Heart left ventricle (tissue), 16 donors: ENCODE measurements around the gene MTHFR. TPM values are rescaled to one million over a fixed set of nuclear protein-coding genes. Genes with fewer than 3 reads are reported as not detected.

Experiments used
- ATAC-seq, 4 donors: fragments of 200-7000 bp; cut with Tn5 transposase; one replicate each; pipeline ENCODE4 v1.9.1; 2020 to 2022; ENCODE audit warnings: moderate library complexity in 4 of 4, mild to moderate bottlenecking in 3 of 4, moderate number of reproducible peaks in 1 of 4
- DNase-seq, 5 donors: peaks; one replicate each; pipeline ENCODE4 v3.0.0-alpha.2; 2020
- H3K27ac ChIP-seq, 12 donors: fragments of 200-600 bp; sonication (generic) in 4 of 12; one replicate each; pipeline versions ENCODE4 v1.5.0 to v1.8.0; 2016 to 2022; ENCODE audit warnings: mild to moderate bottlenecking in 2 of 12
- H3K27me3 ChIP-seq, 9 donors: fragments of 200-600 bp; sonication (generic) in 2 of 9; one replicate each; pipeline versions ENCODE4 v1.5.1 to v1.8.0; 2016 to 2022; ENCODE audit warnings: mild to moderate bottlenecking in 3 of 9
- H3K36me3 ChIP-seq, 9 donors: fragments of 200-600 bp; sonication (generic) in 2 of 9; one replicate each; pipeline versions ENCODE4 v1.5.0 to v1.8.0; 2018 to 2022; ENCODE audit warnings: mild to moderate bottlenecking in 2 of 9
- H3K4me1 ChIP-seq, 12 donors: fragments of 200-600 bp; sonication (generic) in 4 of 12; one replicate each; pipeline versions ENCODE4 v1.5.0 to v1.8.0; 2016 to 2022; ENCODE audit warnings: mild to moderate bottlenecking in 3 of 12
- H3K4me3 ChIP-seq, 12 donors: fragments of 200-600 bp; sonication (generic) in 4 of 12; one replicate each; pipeline versions ENCODE4 v1.5.0 to v1.8.0; 2017 to 2022; ENCODE audit warnings: mild to moderate bottlenecking in 9 of 12, moderate library complexity in 4 of 12
- H3K9me3 ChIP-seq, 12 donors: fragments of 200-600 bp; sonication (generic) in 4 of 12; one replicate each; pipeline versions ENCODE4 v1.5.0 to v1.8.0; 2016 to 2022; ENCODE audit warnings: mild to moderate bottlenecking in 1 of 12
- CTCF ChIP-seq, 12 donors: fragments of 200-600 bp; sonication (generic) in 4 of 12; IDR thresholded peaks; one replicate each; pipeline versions ENCODE4 v1.5.0 to v1.8.0; 2018 to 2022; ENCODE audit warnings: antibody characterized with exemption in 12 of 12, mild to moderate bottlenecking in 5 of 12
- POLR2A ChIP-seq, 2 donors: fragments of 450-650 bp; IDR thresholded peaks; one replicate each; pipeline ENCODE4 v1.6.1; 2017; ENCODE audit warnings: antibody characterized with exemption in 2 of 2, mild to moderate bottlenecking in 2 of 2, moderate library complexity in 2 of 2
- WGBS, 4 donors: extraction: QIAGEN DNeasy Blood & Tissue Kit in 2 of 4; methylation state at CpG; one replicate each; pipeline versions ENCODE4 v1.1.5 to v1.1.7; 2013 to 2018; 5-methylcytosine and 5-hydroxymethylcytosine counted together
- intact Hi-C, 10 donors: fragments of 100-400 bp; cut with DNase I; formaldehyde crosslinking; loops; one replicate each; pipeline versions ENCODE4 v1.11.1 to v1.14.2; 2022
- polyA plus RNA-seq, 2 donors: library from polyadenylated mRNA; stranded (reverse); fragments of 200-250 nt; gene quantifications; one replicate each; pipeline ENCODE4 v1.2.3, GENCODE V29; 2013
- total RNA-seq, 9 donors: library from RNA; depleted of rRNA in 2 of 9; stranded (reverse); fragments of >200 nt in 2 of 9; fragmentation: NEBNext Ultra II Directional in 3 of 9; extraction: Animal tissue kit (Norgen Biotek cat#: 25700) in 3 of 9; gene quantifications; one replicate each; pipeline versions ENCODE4 v1.1.0 to v1.2.4, GENCODE V29; 2016 to 2023
- donor health status: ischemic (EF 13 %, LVEDD 7.1; RV severe dilation, severe dysfunction).
- donor health status: healthy with polysubstance abuse.
- donor health status: DM: no; HTN: yes; CAD: no.
- donor health status: DM: no; HTN: no; CAD: no.
- donor health status: ischemic (EF 25% LVEDD 6.9; RV normal size, moderate dysfunction).
- donor health status: ischemic (EF 25% LVEDD 5.7; RV mildly dilated, moderate dysfunction).
- donor health status: healthy.
- donor health status: DM: yes; HTN: yes; CAD: no.
- donor health status: ischemic (EF 35%, LVEDD 5.7; RV mildly dilated, moderate dysfunction).
- donor health status: nonischemic (EF 11% LVEDD 7.7; RV severe dilation, severe dysfunction).
- donor health status: DM: yes; HTN: yes; CAD: no.
- donor health status: PGD.
- donor health status: ischemic (EF 29% LVEDD 5.4; RV normal size, mild dysfunction).
- donor health status: nonischemic (EF 23%, LVEDD 6.1; RV moderate dilation, normal function).

MTHFR gene
- total and polyA plus RNA-seq, 11 donors = 21.9 to 61.2 (median 38.1) TPM

DNA sequence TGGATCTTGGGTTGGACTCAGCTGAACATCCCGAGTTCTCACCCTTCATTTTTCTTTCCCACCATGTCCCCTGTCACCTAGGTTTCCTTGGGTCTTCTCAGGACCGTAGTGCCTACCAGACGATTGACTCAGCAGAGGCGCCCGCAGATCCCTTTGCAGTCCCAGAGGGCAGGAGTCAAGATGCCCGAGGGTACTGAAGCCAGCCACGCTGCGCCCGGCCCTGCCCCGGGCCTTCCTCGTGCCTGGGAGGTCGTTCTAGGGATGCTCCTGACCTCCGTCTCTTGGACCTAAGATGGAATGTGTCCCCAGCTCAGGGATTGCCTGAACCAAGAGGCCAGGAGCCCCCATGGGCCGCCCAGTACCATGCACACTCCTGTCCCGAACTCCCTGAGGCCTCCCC lies 55.8 kb downstream of the MTHFR start:
- 92 to 97% (median 94%) methylated on average over 13 to 15 of the region's 15 CpGs for WGBS, 4 donors
- H3K27me3 ChIP-seq = no peaks in the 10 kb centered on the region
- TF ChIP-seq POLR2A (IDR thresholded peaks at IDR 0.05) (no peak), CTCF (IDR thresholded peaks at IDR 0.05) (no peak)
- H3K9me3 ChIP-seq = no peaks in the 10 kb centered on the region
- no peak overlapping the region for H3K4me3 ChIP-seq
- H3K27ac ChIP-seq = no peak overlapping the region
- peaks cover 0 to 15% (median 5%) of the 10 kb centered on the region in 12 donors for H3K4me1 ChIP-seq
- peaks cover 0 to 58% (median 29%) of the 10 kb centered on the region in 9 donors for H3K36me3 ChIP-seq
- DNase-seq (peak in 1 of 5 donors; percentile 30), ATAC-seq (no peak)
- intact Hi-C loops = no loop called here

DNA sequence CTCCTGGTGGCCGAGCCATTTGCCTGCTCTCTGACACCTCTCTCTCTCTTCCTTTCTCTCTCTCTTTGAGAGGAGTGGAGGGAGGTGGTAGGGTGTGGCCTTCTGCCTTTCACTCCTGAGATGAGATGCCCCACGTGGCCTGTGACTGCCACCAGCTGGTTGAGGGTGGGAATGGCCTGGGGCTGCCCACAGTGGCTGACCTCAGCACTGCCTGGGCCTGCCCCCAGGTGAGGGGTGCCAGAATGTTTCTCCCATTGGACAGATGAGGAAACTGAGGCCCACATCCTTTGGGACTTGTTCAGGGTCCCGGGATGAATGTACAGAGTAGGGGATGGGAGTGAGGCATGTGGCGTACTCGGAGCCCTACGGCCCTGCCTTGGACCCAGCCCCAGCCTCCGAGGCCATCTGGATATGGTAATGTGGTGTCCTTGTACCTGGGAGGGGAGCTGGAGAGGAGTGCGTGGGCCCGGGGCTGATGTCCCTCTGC lies 56.5 kb downstream of the MTHFR start:
- Histone ChIP-seq H3K4me1 (peaks cover 0 to 15% (median 5%) of the 10 kb centered on the region in 12 donors), H3K9me3 (no peaks in the 10 kb centered on the region), H3K4me3 (no peak overlapping the region), H3K27me3 (no peaks in the 10 kb centered on the region), H3K36me3 (peaks cover 0 to 58% (median 29%) of the 10 kb centered on the region in 9 donors), H3K27ac (no peak overlapping the region)
- ATAC-seq (peak; percentile 14 to 66 (median 57)), DNase-seq (peak in 3 of 5 donors; percentile 61 to 77 (median 61))
- peak; percentile 23 to 68 (median 40) for TF ChIP-seq CTCF (IDR thresholded peaks at IDR 0.05)
- TF ChIP-seq POLR2A (IDR thresholded peaks at IDR 0.05) = no peak
- intact Hi-C loops = no loop called here
- WGBS, 4 donors = 69 to 85% (median 85%) methylated on average over 5 to 9 of the region's 9 CpGs

- Histone ChIP-seq H3K4me1 (peaks cover 0 to 15% (median 5%) of the 10 kb centered on the region in 12 donors), H3K4me3 (no peak overlapping the region), H3K27me3 (no peaks in the 10 kb centered on the region), H3K27ac (no peak overlapping the region), H3K36me3 (peaks cover 0 to 58% (median 29%) of the 10 kb centered on the region in 9 donors), H3K9me3 (no peaks in the 10 kb centered on the region)
- WGBS, 4 donors = 93 to 97% (median 96%) methylated on average over 23 to 27 of the region's 27 CpGs
- intact Hi-C loops = no loop called here
- DNase-seq = no peak
- no peak for TF ChIP-seq CTCF (IDR thresholded peaks at IDR 0.05)
- no peak for TF ChIP-seq POLR2A (IDR thresholded peaks at IDR 0.05)
- peak in 1 of 4 donors; percentile 1 for ATAC-seq
Observed at GRCh38 chr1:11748294-11749202, 57.2 kb downstream of the MTHFR start.

DNA sequence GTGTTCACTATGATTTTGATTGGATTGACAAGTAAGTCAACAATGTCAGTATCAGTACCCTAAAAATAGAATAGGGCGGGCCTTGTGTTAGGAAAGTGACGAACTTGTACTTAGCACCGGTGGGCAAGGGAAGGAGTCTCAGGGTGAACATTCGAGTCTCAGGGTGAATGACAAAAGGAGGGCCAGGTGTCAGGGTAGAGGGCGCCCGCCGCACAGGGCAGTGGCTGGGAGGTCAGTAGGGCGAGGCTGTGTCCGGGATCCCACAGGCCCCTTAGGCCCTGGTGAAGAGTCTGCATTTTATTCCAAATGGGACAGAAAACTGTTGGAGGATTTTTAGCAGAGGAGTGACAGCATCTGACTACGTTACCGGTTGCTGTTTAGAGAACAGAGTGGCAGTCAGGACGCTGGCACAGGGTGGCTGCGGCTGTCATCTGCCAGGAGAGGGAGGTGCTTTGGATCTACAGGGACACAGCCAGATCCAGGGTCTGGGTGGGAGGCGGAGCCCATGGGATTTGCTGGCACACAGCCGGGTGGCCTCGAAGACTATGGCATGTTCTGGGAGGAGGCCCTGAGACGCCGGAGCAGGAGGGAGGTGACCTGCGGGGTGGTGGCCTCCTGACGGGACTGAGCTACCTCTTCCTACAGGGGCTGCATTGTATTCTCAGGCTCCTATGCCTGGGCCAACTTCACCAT lies 58.8 kb downstream of the MTHFR start:
- ATAC-seq (peak; percentile 40 to 73 (median 67)), DNase-seq (peak in 3 of 5 donors; percentile 56 to 62 (median 61))
- TF ChIP-seq POLR2A (IDR thresholded peaks at IDR 0.05) (no peak), CTCF (IDR thresholded peaks at IDR 0.05) (no peak)
- H3K9me3 ChIP-seq = no peaks in the 10 kb centered on the region
- peaks cover 0 to 15% (median 7%) of the 10 kb centered on the region in 12 donors for H3K4me1 ChIP-seq
- H3K4me3 ChIP-seq = no peak overlapping the region
- peak overlapping the region in 8 of 12 donors; percentile 20 to 76 (median 52) for H3K27ac ChIP-seq
- H3K36me3 ChIP-seq = peaks cover 0 to 58% (median 29%) of the 10 kb centered on the region in 9 donors
- no peaks in the 10 kb centered on the region for H3K27me3 ChIP-seq
- 56 to 68% (median 62%) methylated on average over 20 of the region's 20 CpGs for WGBS, 4 donors
- intact Hi-C loops = no loop called here
